MG63 (cell line): ENCODE results near the gene IGFBPL1. TPM values are rescaled to one million over a fixed set of nuclear protein-coding genes. Genes with fewer than 3 reads are reported as not detected.
"Not testable (repeated sequence)": the region's sequence is repeated elsewhere in the genome, so short reads cannot be mapped to it uniquely, and the experiment has no call there.

Experiments used
- DNase-seq: peaks from one replicate; pipeline ENCODE4 v3.0.0-alpha.2; 2020
- H3K27me3 ChIP-seq: fragments of 250-450 bp; sonication (Bioruptor Pico); 2 replicates; pipeline ENCODE4 v1.5.1; 2020; ENCODE audit warnings: mild to moderate bottlenecking, moderate library complexity
- H3K36me3 ChIP-seq: fragments of 250-450 bp; sonication (Bioruptor Pico); 2 replicates; pipeline ENCODE4 v1.5.1; 2020; ENCODE audit warnings: mild to moderate bottlenecking, moderate library complexity
- H3K4me3 ChIP-seq: fragments of 250-450 bp; sonication (Bioruptor Pico); 2 replicates; pipeline ENCODE4 v1.5.1; 2020; ENCODE audit warnings: mild to moderate bottlenecking, moderate library complexity
- H3K9me3 ChIP-seq: fragments of 250-450 bp; sonication (Bioruptor Pico); 2 replicates; pipeline ENCODE4 v1.5.1; 2020; ENCODE audit warnings: mild to moderate bottlenecking, moderate library complexity
- total RNA-seq: library from RNA; depleted of rRNA; stranded (reverse); fragments of >200 nt; shearing (Covaris generic); gene quantifications from 2 replicates; pipeline ENCODE4 v1.2.3, GENCODE V29; 2014; ENCODE audit warnings: low replicate concordance

Gene IGFBPL1
- total RNA-seq, 1 experiment from 2014 or later, result 0.95 TPM

- Histone ChIP-seq H3K9me3 (no peaks in the 10 kb centered on the region), H3K4me3 (no peak overlapping the region), H3K36me3 (no peaks in the 10 kb centered on the region), H3K27me3 (0 out of 2 replicates have a peak, but pooled peaks cover 3% of the 10 kb centered on the region)
- DNase-seq, result no peak
Observed at GRCh38 chr9:38414040-38414723, 10.1 kb downstream of the IGFBPL1 start.

- no peak for DNase-seq
- Histone ChIP-seq H3K36me3 (no peaks in the 10 kb centered on the region), H3K4me3 (no peak overlapping the region), H3K9me3 (no peaks in the 10 kb centered on the region), H3K27me3 (0 out of 2 replicates have a peak, but pooled peaks cover 3% of the 10 kb centered on the region)
Observed at GRCh38 chr9:38413283-38413682, 11.0 kb downstream of the IGFBPL1 start.

- H3K4me3 ChIP-seq, result no peak overlapping the region
- DNase-seq, result no peak
- H3K9me3 ChIP-seq, result no peaks in the 10 kb centered on the region
- 0 out of 2 replicates have a peak, but pooled peaks cover 3% of the 10 kb centered on the region for H3K27me3 ChIP-seq
- H3K36me3 ChIP-seq, result no peaks in the 10 kb centered on the region
Observed at GRCh38 chr9:38412751-38413150, 11.5 kb downstream of the IGFBPL1 start.

GRCh38 chr9:38408719-38409118 lies 15.5 kb downstream of the IGFBPL1 start:
- Histone ChIP-seq H3K36me3 (no peaks in the 10 kb centered on the region), H3K27me3 (peaks cover 19% of the 10 kb centered on the region), H3K9me3 (no peaks in the 10 kb centered on the region), H3K4me3 (no peak overlapping the region)
- no peak for DNase-seq

- Histone ChIP-seq H3K4me3 (no peak overlapping the region), H3K36me3 (no peaks in the 10 kb centered on the region), H3K9me3 (no peaks in the 10 kb centered on the region), H3K27me3 (peaks cover 20% of the 10 kb centered on the region)
- no peak for DNase-seq
Observed at GRCh38 chr9:38406476-38407186, 17.6 kb downstream of the IGFBPL1 start.

GRCh38 chr9:38405785-38406184 lies 18.5 kb downstream of the IGFBPL1 start:
- peaks cover 18% of the 10 kb centered on the region for H3K27me3 ChIP-seq
- no peak for DNase-seq
- no peaks in the 10 kb centered on the region for H3K36me3 ChIP-seq
- H3K4me3 ChIP-seq, result no peak overlapping the region
- no peaks in the 10 kb centered on the region for H3K9me3 ChIP-seq

- Histone ChIP-seq H3K27me3 (peaks cover 21% of the 10 kb centered on the region), H3K9me3 (no peaks in the 10 kb centered on the region)
Observed at GRCh38 chr9:38404314-38404713, 19.9 kb downstream of the IGFBPL1 start.

GRCh38 chr9:38401994-38402393 lies 22.3 kb downstream of the IGFBPL1 start:
- peaks cover 21% of the 10 kb centered on the region for H3K27me3 ChIP-seq
- H3K36me3 ChIP-seq, result peaks cover 17% of the 10 kb centered on the region
- no peak for DNase-seq
- no peak overlapping the region for H3K4me3 ChIP-seq
- H3K9me3 ChIP-seq, result no peaks in the 10 kb centered on the region

More at GRCh38 chr9:38404314-38404713, 19.9 kb downstream of the IGFBPL1 start:
- H3K36me3 ChIP-seq, result no peaks in the 10 kb centered on the region
- no peak for DNase-seq
- no peak overlapping the region for H3K4me3 ChIP-seq

- peaks cover 42% of the 10 kb centered on the region for H3K36me3 ChIP-seq
- H3K27me3 ChIP-seq, DNase-seq, H3K9me3 ChIP-seq, H3K4me3 ChIP-seq: not testable (repeated sequence)
Observed at GRCh38 chr9:38399191-38399590, 25.1 kb downstream of the IGFBPL1 start.

GRCh38 chr9:38396371-38396671 lies 27.9 kb downstream of the IGFBPL1 start:
- peaks cover 45% of the 10 kb centered on the region for H3K36me3 ChIP-seq
- no peak for DNase-seq
- H3K4me3 ChIP-seq, result no peak overlapping the region
- H3K9me3 ChIP-seq, result no peaks in the 10 kb centered on the region
- peaks cover 4% of the 10 kb centered on the region for H3K27me3 ChIP-seq

- peaks cover 3% of the 10 kb centered on the region for H3K27me3 ChIP-seq
- H3K9me3 ChIP-seq, result no peaks in the 10 kb centered on the region
- no peak for DNase-seq
- no peak overlapping the region for H3K4me3 ChIP-seq
- peaks cover 45% of the 10 kb centered on the region for H3K36me3 ChIP-seq
Observed at GRCh38 chr9:38395653-38396370, 28.4 kb downstream of the IGFBPL1 start.

GRCh38 chr9:38394416-38394815 lies 29.8 kb downstream of the IGFBPL1 start:
- DNase-seq, result no peak
- Histone ChIP-seq H3K27me3 (no peaks in the 10 kb centered on the region), H3K9me3 (no peaks in the 10 kb centered on the region), H3K36me3 (peaks cover 45% of the 10 kb centered on the region), H3K4me3 (no peak overlapping the region)

- peak; percentile 12 for DNase-seq
- H3K36me3 ChIP-seq, result peaks cover 38% of the 10 kb centered on the region
- H3K27me3 ChIP-seq, result no peaks in the 10 kb centered on the region
- peak overlapping the region; percentile 81 for H3K4me3 ChIP-seq
- no peaks in the 10 kb centered on the region for H3K9me3 ChIP-seq
Observed at GRCh38 chr9:38393128-38393796, 31.0 kb downstream of the IGFBPL1 start.

GRCh38 chr9:38392235-38393127 lies 31.8 kb downstream of the IGFBPL1 start, which contains the start of gene ALDH1B1:
Gene ALDH1B1 (plus strand): TSS chr9:38392702. CDS start chr9:38395749, 3,047 bp downstream.
- H3K27me3 ChIP-seq, result no peaks in the 10 kb centered on the region
- peak; percentile 94 for DNase-seq
- peak within 1 kb of the TSS; percentile 81 for H3K4me3 ChIP-seq
- H3K9me3 ChIP-seq, result no peaks in the 10 kb centered on the region
- peaks cover 33% of the 10 kb centered on the region for H3K36me3 ChIP-seq

GRCh38 chr9:38391278-38392118 lies 32.8 kb downstream of the IGFBPL1 start:
- Histone ChIP-seq H3K36me3 (peaks cover 23% of the 10 kb centered on the region), H3K9me3 (no peaks in the 10 kb centered on the region), H3K4me3 (peak overlapping the region; percentile 81), H3K27me3 (no peaks in the 10 kb centered on the region)
- DNase-seq, result no peak
